Chondrocyte (in vitro differentiated cells): ENCODE results near the gene FASTKD1. TPM values are rescaled to one million over a fixed set of nuclear protein-coding genes. Genes with fewer than 3 reads are reported as not detected.

Experiments used
- DNase-seq: peaks from one replicate; pipeline ENCODE4 v3.0.0; 2021; ENCODE audit warnings: mixed read lengths, low spot score
- H3K27ac Mint-ChIP-seq: one replicate; pipeline ENCODE4 v1.8.0; 2021; ENCODE audit warnings: mild to moderate bottlenecking, moderate library complexity, mixed read lengths; ENCODE audit not compliant: unreplicated experiment
- H3K27me3 Mint-ChIP-seq: 2 replicates; pipeline ENCODE4 v1.8.0; 2021; ENCODE audit warnings: low read depth, mixed read lengths
- H3K36me3 Mint-ChIP-seq: 2 replicates; pipeline ENCODE4 v1.8.0; 2021; ENCODE audit warnings: low read depth, mixed read lengths
- H3K4me1 Mint-ChIP-seq: 2 replicates; pipeline ENCODE4 v1.8.0; 2021; ENCODE audit warnings: low read depth, mild to moderate bottlenecking, mixed read lengths
- H3K4me3 Mint-ChIP-seq: one replicate; pipeline ENCODE4 v1.8.0; 2021; ENCODE audit warnings: mild to moderate bottlenecking, moderate library complexity, mixed read lengths; ENCODE audit not compliant: unreplicated experiment
- H3K9me3 Mint-ChIP-seq: 2 replicates; pipeline ENCODE4 v1.8.0; 2021; ENCODE audit warnings: low read depth, mixed read lengths
- total RNA-seq: library from RNA; stranded (reverse); gene quantifications from 3 replicates; pipeline ENCODE4 v1.2.1, GENCODE V29; 2021
- TF ChIP-seq, protein P1 (sequence below): fragments of 200-600 bp; sonication (generic); IDR thresholded peaks from 2 replicates; pipeline ENCODE4 v1.5.0; 2021; ENCODE audit warnings: antibody characterized with exemption, mild to moderate bottlenecking, moderate library complexity

The FASTKD1 gene
- total RNA-seq, 1 donor from 2014 or later: 19.0 TPM

DNA sequence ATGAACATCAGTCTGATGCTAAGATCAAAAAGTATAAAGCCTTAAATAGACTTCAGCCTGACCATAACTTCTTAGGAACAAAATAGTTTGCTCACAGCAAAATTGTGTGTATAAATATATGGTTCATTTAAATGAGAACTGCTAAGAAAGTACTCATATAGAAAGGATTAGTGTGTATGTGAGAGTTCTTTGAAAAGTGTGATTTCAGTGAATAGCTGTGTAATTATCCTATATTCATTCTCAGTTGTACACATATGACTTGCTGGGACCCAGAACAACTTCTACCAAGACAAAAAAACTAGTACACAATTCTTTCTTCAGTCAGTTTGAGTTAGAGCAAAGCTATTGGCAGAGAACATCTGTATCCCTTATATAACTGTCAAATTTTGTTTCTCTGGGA, 87.2 kb downstream of the FASTKD1 start:
- Mint-ChIP-seq H3K27me3 (no peaks in the 10 kb centered on the region), H3K4me1 (no peaks in the 10 kb centered on the region), H3K9me3 (no peaks in the 10 kb centered on the region), H3K27ac (no peak overlapping the region), H3K4me3 (no peak overlapping the region), H3K36me3 (peaks cover 21% of the 10 kb centered on the region)
- DNase-seq: no peak
- TF ChIP-seq, protein P1, sequence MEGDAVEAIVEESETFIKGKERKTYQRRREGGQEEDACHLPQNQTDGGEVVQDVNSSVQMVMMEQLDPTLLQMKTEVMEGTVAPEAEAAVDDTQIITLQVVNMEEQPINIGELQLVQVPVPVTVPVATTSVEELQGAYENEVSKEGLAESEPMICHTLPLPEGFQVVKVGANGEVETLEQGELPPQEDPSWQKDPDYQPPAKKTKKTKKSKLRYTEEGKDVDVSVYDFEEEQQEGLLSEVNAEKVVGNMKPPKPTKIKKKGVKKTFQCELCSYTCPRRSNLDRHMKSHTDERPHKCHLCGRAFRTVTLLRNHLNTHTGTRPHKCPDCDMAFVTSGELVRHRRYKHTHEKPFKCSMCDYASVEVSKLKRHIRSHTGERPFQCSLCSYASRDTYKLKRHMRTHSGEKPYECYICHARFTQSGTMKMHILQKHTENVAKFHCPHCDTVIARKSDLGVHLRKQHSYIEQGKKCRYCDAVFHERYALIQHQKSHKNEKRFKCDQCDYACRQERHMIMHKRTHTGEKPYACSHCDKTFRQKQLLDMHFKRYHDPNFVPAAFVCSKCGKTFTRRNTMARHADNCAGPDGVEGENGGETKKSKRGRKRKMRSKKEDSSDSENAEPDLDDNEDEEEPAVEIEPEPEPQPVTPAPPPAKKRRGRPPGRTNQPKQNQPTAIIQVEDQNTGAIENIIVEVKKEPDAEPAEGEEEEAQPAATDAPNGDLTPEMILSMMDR: no peak

DNA sequence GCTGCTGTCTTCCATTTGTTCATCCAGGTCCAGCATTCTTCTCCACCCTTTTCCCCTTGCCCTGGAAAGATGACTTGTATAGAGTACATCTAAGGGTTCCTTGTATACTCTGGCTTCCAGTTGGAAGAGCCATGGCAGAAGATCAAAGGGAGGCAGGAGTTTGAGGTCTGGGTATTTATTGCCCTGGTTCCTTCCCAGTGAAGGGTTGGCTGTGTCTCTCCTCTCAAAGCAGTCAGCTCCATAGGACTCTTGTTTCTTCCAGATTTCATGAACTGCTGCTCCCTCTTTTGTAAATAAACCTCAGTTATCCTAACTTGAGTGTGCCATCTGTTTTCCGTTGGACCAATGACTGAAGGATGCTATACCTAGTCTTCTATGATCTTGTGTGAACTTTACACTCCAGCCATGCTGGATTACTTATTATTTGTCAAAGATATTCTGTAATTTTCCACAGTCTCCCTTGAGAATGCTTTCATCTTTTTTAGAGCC, 88.0 kb downstream of the FASTKD1 start:
- no peaks in the 10 kb centered on the region for H3K27me3 Mint-ChIP-seq
- H3K9me3 Mint-ChIP-seq: no peaks in the 10 kb centered on the region
- DNase-seq: no peak
- H3K4me1 Mint-ChIP-seq: no peaks in the 10 kb centered on the region
- H3K4me3 Mint-ChIP-seq: no peak overlapping the region
- H3K36me3 Mint-ChIP-seq: peaks cover 20% of the 10 kb centered on the region
- H3K27ac Mint-ChIP-seq: no peak overlapping the region
- TF ChIP-seq, protein P1: no peak

DNA sequence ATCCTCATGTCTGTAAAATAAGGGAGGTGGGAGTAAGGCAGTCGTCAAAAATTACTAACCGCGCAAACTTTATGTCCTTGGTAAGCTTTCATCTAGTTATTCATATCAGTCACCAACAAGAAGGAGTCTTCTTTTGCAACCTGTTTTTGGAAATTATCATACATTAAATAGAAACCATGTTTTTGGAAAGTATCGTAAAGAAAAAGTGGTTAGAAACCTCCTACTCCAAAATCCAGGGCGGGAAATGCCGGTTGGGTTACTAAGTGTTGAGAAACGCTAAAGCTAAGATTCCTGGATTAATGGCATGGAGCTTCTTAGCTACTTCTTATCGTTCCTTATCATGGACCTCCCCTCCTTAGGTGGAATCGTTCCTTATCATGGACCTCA, 93.6 kb downstream of the FASTKD1 start:
- Mint-ChIP-seq H3K9me3 (no peaks in the 10 kb centered on the region), H3K27ac (peak overlapping the region; percentile 91), H3K27me3 (no peaks in the 10 kb centered on the region), H3K36me3 (peaks cover 15% of the 10 kb centered on the region), H3K4me1 (peaks cover 18% of the 10 kb centered on the region), H3K4me3 (peak overlapping the region; percentile 89)
- DNase-seq: no peak
- TF ChIP-seq, protein P1: no peak

Other genes with a start within 250 kb of the FASTKD1 start
- not detected in 3 replicates for gene LRP2, start 211.3 kb downstream of the FASTKD1 start, total RNA-seq
- gene BBS5, start 94.4 kb downstream of the FASTKD1 start, total RNA-seq: 8.9 to 9.7 TPM (median 9.3 TPM) in 3 replicates
- 1.4 to 2.3 TPM (median 2.2 TPM) in 3 replicates for gene KLHL41, start 64.2 kb downstream of the FASTKD1 start, total RNA-seq
- 34.6 to 44.3 TPM (median 34.8 TPM) in 3 replicates for gene PPIG, start 10.5 kb upstream of the FASTKD1 start, total RNA-seq
- 0.19 TPM in 1 of 3 replicates, not detected in the others for gene CFAP210, start 120.5 kb upstream of the FASTKD1 start, total RNA-seq
- gene PHOSPHO2, start 120.6 kb upstream of the FASTKD1 start, total RNA-seq: 3.0 to 4.2 TPM (median 3.3 TPM) in 3 replicates
- gene KLHL23, start 160.0 kb upstream of the FASTKD1 start, total RNA-seq: 3.8 to 9.6 TPM (median 8.9 TPM) in 3 replicates
- gene SSB, start 225.0 kb upstream of the FASTKD1 start, total RNA-seq: 93.5 to 105 TPM (median 95.1 TPM) in 3 replicates